ENCODE measurements around the gene RNF217. TPM values are rescaled to one million over a fixed set of nuclear protein-coding genes. Genes with fewer than 3 reads are reported as not detected.

The RNF217 gene
- total and polyA plus RNA-seq, 2 of the 8 experiments (the other 6 are each of a cell fraction or from before 2014, with no cell fraction given), result 2.0 to 8.9 TPM

GRCh38 chr6:124996411-124996810, 34.2 kb downstream of the RNF217 start:
- no peaks in the 10 kb centered on the region for H3K79me2 ChIP-seq (ENCODE audit: control insufficient read depth in 1 of 2, insufficient read depth in 2 of 2, low read length in 2 of 2)
- H3K14ac ChIP-seq (ENCODE audit: insufficient read length), result no peak overlapping the region
- no peak overlapping the region for H2BK5ac ChIP-seq (ENCODE audit: low read depth, low read length)
- H4K91ac ChIP-seq (replicated peaks; ENCODE audit: insufficient read length, low read length), result no peak overlapping the region
- no peak overlapping the region for H2BK15ac ChIP-seq (ENCODE audit: low read length)
- no peak overlapping the region for H2BK120ac ChIP-seq (replicated peaks; ENCODE audit: low read depth, low read length)
- no peak overlapping the region for H2BK12ac ChIP-seq (ENCODE audit: low read depth, low read length)
- H3K4me1 ChIP-seq (replicated peaks in 1 of 4; ENCODE audit: control insufficient read depth in 3 of 4, insufficient read depth in 4 of 4, low read length in 3 of 4), result peaks cover 0 to 3% (median 0%) of the 10 kb centered on the region in 4 experiments; a peak in 1 of 7 replicates
- H4K20me1 ChIP-seq (replicated peaks in 1 of 2; ENCODE audit: control insufficient read depth in 1 of 2, insufficient read depth in 2 of 2, low read length in 2 of 2), result no peaks in the 10 kb centered on the region
- FAIRE-seq (no peak), DNase-seq (ENCODE audit: low read depth in 1 of 2, low spot score in 2 of 2) (no peak)
- no peak overlapping the region for H3K18ac ChIP-seq (ENCODE audit: extremely low read depth, low read length)
- H3K4me2 ChIP-seq (ENCODE audit: insufficient read depth in 1 of 2, low read depth in 2 of 2, low read length in 2 of 2), result no peak overlapping the region
- no peak overlapping the region for H4K8ac ChIP-seq (ENCODE audit: extremely low read depth, insufficient read depth, low read length)
- H3K56ac ChIP-seq (replicated peaks; ENCODE audit: insufficient read length, low read depth, low read length), result no peak overlapping the region
- no peaks in the 10 kb centered on the region for H3K23me2 ChIP-seq (ENCODE audit: low read depth, low read length)
- no peak overlapping the region for H4K5ac ChIP-seq (ENCODE audit: insufficient read length, low read depth, low read length)
- H3K23ac ChIP-seq (ENCODE audit: insufficient read length), result no peak overlapping the region
- no peak overlapping the region for H3K4me3 ChIP-seq (ENCODE audit: extremely low read depth in 1 of 4, insufficient read depth in 2 of 4, low read depth in 3 of 4, low read length in 4 of 4)
- CTCF ChIA-PET (ENCODE audit: partially characterized antibody), result no interaction called here
- H3K9ac ChIP-seq (replicated peaks in 1 of 4; ENCODE audit: extremely low read depth in 1 of 4, low read depth in 3 of 4, low read length in 3 of 4), result no peak overlapping the region
- H2AK5ac ChIP-seq (ENCODE audit: low read depth, low read length), result no peak overlapping the region
- H2BK20ac ChIP-seq (ENCODE audit: low read length), result no peak overlapping the region
- no peaks in the 10 kb centered on the region for H3K9me3 ChIP-seq (ENCODE audit: insufficient read depth in 2 of 2, low read depth in 1 of 2, low read length in 1 of 2)
- POLR2A ChIA-PET (ENCODE audit: partially characterized antibody), result no interaction called here
- no peak overlapping the region for H3K4ac ChIP-seq (replicated peaks; ENCODE audit: insufficient read length, low read depth, low read length)
- H3K36me3 ChIP-seq (ENCODE audit: control insufficient read depth in 2 of 4, insufficient read depth in 4 of 4, low read length in 3 of 4), result no peaks in the 10 kb centered on the region
- no peaks in the 10 kb centered on the region for H3K27me3 ChIP-seq (replicated peaks in 1 of 4; ENCODE audit: control insufficient read depth in 3 of 4, extremely low read depth in 1 of 4, insufficient read depth in 3 of 4, low read length in 3 of 4)
- no peaks in the 10 kb centered on the region for H3K79me1 ChIP-seq (ENCODE audit: low read depth, low read length)
- H3K27ac ChIP-seq (ENCODE audit: low read depth, low read length), result no peak overlapping the region
- no peak overlapping the region for H2AFZ ChIP-seq (ENCODE audit: low read length)
- no peak for TF ChIP-seq HDAC6 (IDR thresholded peaks at IDR 0.05; ENCODE audit: low read depth, low read length)
- TF ChIP-seq SP2 (IDR thresholded peaks at IDR 0.05; ENCODE audit: low read length), result no peak
- TF ChIP-seq TAF1 (IDR thresholded peaks at IDR 0.05; ENCODE audit: low read depth, low read length), result no peak
- TF ChIP-seq SIRT6 (IDR thresholded peaks at IDR 0.05; ENCODE audit: low read length), result no peak
- TF ChIP-seq NANOG (IDR thresholded peaks at IDR 0.05; ENCODE audit: insufficient read depth, low read depth, low read length, poor library complexity, severe bottlenecking), result no peak
- no peak for TF ChIP-seq NRF1 (IDR thresholded peaks at IDR 0.05; ENCODE audit: low read depth, low read length)
- no peak for TF ChIP-seq MAFK (IDR thresholded peaks at IDR 0.05; ENCODE audit: low read depth, low read length)
- no peak for TF ChIP-seq ATF2 (IDR thresholded peaks at IDR 0.05; ENCODE audit: low read length)
- no peak for TF ChIP-seq KDM5A (IDR thresholded peaks at IDR 0.05; ENCODE audit: low read length)
- TF ChIP-seq CEBPB (IDR thresholded peaks at IDR 0.05; ENCODE audit: low read depth, low read length), result no peak
- TF ChIP-seq JUND (IDR thresholded peaks at IDR 0.05; ENCODE audit: low read length), result no peak
- no peak for TF ChIP-seq POLR2AphosphoS5 (IDR thresholded peaks at IDR 0.05; ENCODE audit: low read depth, low read length)

All from H1 (cell line).